ENCODE measurements around the gene HJV. TPM values are rescaled to one million over a fixed set of nuclear protein-coding genes. Genes with fewer than 3 reads are reported as not detected.

Gene HJV
- total and polyA plus RNA-seq, 2 of the 13 experiments (the other 11 are each of a cell fraction or from before 2014, with no cell fraction given) = 0.18 TPM; not detected in 1

- peak; percentile 45; the same call in 1 of the 2 replicates for TF ChIP-seq DPF2 (CRISPR knock-in tag; IDR thresholded peaks at IDR 0.05; ENCODE audit: borderline replicate concordance, low read depth)
- TF ChIP-seq ZMYM2 (CRISPR knock-in tag; IDR thresholded peaks at IDR 0.05) = 0 out of 2 replicates have a peak, but pooled peaks have one; percentile 43
- no peak for TF ChIP-seq ZNF282 (IDR thresholded peaks at IDR 0.05; ENCODE audit: partially characterized antibody)
- TF ChIP-seq BCL6 (CRISPR knock-in tag; IDR thresholded peaks at IDR 0.05) = peak; percentile 72
- peak; percentile 68; the same call in 1 of the 2 replicates for TF ChIP-seq GMEB1 (CRISPR knock-in tag; IDR thresholded peaks at IDR 0.05; ENCODE audit: borderline replicate concordance)
- TF ChIP-seq GLMP (CRISPR knock-in tag; IDR thresholded peaks at IDR 0.05; ENCODE audit: borderline replicate concordance) = no peak
- TF ChIP-seq XBP1 (CRISPR knock-in tag; IDR thresholded peaks at IDR 0.05) = 0 out of 2 replicates have a peak, but pooled peaks have one; percentile 42
- TF ChIP-seq ZNF496 (CRISPR knock-in tag; IDR thresholded peaks at IDR 0.05; ENCODE audit: insufficient replicate concordance) = no peak
- no peak; the same call in 1 of the 2 replicates for TF ChIP-seq KAT7 (CRISPR knock-in tag; IDR thresholded peaks at IDR 0.05; ENCODE audit: borderline replicate concordance)
- TF ChIP-seq ZUFSP (CRISPR knock-in tag; IDR thresholded peaks at IDR 0.05; ENCODE audit: borderline replicate concordance) = no peak
- peak; percentile 89; the same call in 1 of the 2 replicates for TF ChIP-seq NFKB2 (CRISPR knock-in tag; IDR thresholded peaks at IDR 0.05; ENCODE audit: borderline replicate concordance)
- TF ChIP-seq ATM (IDR thresholded peaks at IDR 0.05; ENCODE audit: borderline replicate concordance) = peak; percentile 97; the same call in 1 of the 2 replicates
- no peak for TF ChIP-seq ZNF512B (CRISPR knock-in tag; IDR thresholded peaks at IDR 0.05; ENCODE audit: borderline replicate concordance)
- TF ChIP-seq ZNF761 (CRISPR knock-in tag; conservative IDR thresholded peaks at IDR 0.05) = peak; percentile 92
- TF ChIP-seq ZNF614 (CRISPR knock-in tag; IDR thresholded peaks at IDR 0.05; ENCODE audit: borderline replicate concordance) = peak; percentile 21
These were observed 25.0 kb downstream of the HJV start, which contains the start of gene TXNIP (continued) for GRCh38 chr1:145996433-145997015.
